Superior temporal gyrus (tissue), 1 donor: ENCODE measurements around the gene CHST8.
"Not testable (repeated sequence)": the region's sequence is repeated elsewhere in the genome, so short reads cannot be mapped to it uniquely, and the experiment has no call there.

Experiments used
- DNase-seq: peaks from one replicate; pipeline ENCODE4 v3.0.0-alpha.2; 2016; ENCODE audit errors: extremely low spot score

The CHST8 gene

DNA sequence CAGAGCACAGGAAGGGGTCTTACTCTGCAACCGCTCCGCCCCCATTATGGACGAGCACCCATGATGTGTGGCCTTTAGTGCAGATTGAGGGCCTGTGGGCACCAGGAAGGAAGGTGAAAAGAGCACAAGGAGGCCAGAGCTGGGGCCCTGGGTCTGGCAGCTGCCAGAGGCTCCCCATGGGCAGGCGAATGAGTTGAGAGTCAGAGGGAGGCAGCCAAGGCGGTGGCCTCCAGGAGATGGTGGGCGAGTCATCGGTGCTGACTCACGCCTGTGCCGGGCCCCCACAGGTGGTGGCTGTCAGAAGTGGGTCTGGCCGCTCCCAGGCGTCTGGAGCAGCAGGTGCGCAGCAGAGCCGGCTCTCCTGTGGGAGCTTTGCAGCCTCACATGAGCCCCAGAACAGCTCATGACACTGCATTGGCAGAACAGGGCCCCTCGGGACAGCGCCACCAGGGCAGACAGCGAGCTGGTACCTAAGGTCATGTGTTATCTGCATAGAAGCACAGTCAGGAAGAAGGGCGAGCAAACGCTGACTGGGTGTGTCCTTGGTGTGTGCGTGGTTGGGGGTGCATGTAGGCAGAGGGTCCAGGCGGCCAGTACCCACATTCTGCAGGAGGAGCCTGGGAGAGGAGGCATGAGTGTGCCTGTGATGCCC lies 68.8 kb downstream of the CHST8 start:
- no peak for DNase-seq

DNA sequence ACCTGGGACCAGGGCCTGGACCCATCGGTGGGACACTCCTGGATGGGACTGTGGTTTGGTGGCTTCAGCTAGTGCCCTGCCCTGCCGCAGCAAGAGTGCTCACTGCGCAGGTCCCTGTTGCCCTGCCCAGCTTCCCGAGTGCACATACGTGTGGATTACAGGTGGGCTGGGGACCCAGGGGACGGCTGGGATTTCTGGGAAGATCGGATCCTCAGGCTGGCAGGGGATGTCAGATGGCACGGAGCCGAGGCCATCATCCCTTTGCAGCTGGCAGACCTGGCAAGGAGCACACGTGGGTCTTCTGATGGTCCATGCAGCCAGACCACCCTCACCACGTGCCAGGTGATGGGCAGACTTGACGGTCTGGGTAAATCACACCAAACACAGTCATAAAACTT lies 69.3 kb downstream of the CHST8 start:
- DNase-seq = no peak

DNA sequence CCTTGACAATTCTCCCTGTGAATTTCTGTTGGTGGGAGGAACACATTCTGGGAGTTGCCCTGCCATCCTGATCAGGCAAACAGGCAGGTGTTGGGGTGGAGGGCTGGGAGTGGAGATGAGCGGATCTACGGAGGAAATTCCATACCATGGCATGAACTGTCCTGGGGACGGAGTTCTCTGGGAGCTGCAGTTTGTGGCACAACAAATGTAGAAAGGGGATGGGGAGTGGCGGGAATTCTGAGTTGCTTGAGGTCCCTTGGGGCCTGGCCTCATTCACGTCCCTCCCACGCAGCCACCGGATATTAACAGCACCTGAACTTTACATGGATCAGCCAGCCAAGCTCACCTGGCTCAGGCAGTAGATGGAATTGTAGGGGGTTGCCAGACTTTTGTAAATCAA lies 70.0 kb downstream of the CHST8 start:
- no peak for DNase-seq

DNA sequence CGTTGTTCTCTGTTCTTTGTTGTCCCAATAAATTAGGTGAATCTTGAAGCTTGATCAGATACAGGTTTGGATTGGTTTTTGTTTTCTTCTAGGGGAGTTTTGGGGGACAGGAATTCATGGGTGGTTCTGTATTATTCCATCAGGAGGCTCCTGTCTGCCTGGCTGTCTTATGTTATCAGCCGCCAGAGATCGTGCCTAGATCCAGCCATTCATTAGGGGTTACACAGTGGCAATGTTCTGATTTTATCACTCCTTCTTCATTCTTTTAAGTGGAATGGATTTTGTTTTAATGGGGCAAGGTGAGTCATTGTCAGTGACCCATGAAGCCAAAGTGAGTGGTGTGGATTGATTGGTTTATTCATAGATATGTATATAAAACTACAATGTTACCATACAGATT lies 71.9 kb downstream of the CHST8 start:
- DNase-seq = no peak

DNA sequence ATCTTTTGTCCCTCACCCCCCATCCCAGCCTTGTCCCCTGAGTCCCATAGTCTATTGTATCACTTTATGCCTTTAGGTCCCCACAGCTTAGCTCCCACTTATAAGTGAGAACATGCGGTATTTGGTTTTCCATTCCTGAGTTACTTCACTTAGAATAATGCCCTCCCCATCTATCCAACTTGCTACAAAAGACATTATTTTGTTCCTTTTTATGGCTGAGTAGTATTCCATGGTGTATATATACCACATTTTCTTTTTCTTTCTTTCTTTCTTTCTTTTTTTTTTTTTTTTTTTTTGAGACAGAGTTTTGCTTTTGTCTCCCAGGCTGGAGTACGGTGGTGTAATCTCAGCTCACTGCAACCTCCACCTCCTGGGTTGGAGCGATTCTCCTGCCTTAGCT lies 73.8 kb downstream of the CHST8 start:
- DNase-seq = not testable (repeated sequence)

DNA sequence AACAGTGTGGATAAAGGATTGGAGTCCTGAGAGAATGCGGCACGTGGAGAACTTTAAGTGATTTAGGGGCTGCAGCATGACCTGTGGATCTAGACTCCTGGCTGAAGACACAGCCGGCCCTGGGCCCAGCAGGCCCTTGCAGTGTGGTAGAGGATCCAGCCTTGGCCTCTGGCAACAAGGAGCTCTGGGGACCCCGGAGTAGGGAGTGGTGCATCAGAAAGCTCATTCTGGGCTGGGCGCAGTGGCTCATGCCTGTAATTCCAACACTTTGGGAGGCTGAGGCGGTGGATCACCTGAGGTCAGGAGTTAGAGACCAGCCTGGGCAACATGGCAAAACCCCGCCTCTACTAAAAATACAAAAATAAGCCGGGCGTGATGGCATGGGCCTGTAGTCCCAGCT lies 76.0 kb downstream of the CHST8 start:
- no peak for DNase-seq

DNA sequence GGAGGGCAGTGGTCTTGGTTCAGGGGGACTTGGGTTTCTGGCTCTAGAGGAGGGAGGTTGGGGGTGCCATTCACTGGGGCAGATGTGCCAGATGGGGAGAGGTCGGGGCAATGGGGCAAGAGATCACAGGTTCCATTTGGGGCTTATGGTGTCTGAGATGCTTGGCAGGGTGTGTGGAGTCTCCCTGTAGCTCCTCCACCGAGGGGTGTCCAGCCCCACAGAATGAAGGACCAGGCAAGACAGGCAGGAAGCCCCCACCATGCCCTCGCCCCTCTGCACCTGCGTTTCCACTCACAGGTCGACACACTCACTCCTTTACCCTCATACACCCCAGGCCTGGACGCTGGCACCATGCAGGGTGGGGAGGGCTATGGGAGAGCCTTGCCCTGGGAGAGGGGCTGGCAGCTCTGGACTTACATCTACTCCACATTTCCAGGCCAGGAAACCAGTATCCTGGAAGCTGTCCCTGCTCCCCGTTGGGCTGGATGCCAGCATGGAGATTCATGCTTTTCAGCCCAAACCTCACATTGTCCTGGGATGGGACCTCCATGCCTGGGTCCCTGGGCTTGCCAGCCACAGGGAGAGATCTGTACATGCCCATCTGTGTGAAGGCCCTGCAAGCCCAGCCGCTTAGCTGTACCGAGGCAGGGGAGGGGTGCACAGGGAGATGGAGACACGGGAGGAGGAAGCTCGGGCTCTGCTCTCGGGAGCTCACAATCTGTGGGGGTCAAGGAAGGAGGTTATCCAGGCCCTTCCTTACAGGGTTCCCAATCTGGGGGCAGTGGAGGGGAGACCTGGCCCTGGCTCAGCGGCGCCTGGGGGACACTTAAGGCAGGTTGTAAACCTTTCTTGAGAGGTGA lies 77.1 kb downstream of the CHST8 start:
- no peak for DNase-seq

DNA sequence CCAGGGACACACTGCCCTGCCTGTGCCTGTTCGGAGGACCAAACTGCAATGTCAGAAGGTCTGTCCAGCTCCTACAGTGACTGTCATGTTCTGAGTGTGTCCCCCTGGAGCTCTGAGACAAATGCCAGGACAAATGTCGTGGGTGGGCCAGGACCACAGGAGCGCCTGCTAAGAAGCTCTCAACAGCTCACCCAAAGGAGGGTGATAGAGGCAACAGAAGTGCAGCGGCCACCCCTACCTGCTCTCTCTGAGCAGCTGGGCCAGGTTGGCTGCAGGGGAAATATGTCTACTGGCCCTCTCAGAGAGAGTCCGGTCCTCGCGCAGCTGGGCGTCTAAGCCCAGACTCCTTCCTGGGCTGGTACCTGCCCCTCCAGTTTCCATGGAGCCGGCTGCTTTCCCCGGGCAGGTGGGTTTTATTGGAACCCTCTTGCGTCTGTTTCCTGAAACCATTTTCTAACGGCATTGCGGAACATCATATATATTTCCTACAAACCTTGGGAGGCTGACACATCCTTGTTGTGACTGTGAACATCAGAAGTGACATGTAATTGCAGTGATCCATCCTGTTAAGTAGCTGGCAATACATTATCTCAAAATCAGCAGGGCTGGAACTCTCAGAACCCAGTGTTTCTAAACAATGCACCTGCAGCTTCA lies 78.1 kb downstream of the CHST8 start:
- no peak for DNase-seq

DNA sequence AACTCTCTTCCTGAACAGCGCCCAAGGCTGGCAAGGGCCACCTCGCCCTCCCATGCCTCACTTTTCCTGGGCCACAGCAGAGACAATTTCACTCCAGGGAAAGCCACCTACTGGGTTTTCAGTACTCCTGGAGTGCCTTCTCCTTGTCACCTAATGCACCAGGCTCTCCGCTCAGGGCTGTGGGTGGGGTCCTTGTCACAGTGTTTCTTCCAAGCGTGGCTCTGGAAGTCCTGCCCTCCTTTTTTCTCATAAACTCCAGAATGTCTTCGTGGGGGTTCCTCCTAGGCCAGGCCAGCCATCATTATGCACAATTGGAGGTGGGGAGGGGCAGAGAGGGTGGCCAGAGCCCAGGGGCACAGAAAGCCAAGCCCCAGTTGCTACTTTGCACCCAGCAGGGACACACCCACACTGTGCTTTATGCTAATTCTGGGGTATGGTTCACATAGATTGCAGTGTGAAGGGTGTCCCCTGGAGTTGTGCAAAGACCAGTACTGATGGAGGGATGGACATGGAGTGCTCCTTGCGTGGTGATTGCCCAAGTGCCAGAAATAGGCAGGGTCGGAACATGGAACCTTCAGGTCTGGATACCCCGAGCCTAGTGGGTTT lies 78.8 kb downstream of the CHST8 start:
- no peak for DNase-seq

DNA sequence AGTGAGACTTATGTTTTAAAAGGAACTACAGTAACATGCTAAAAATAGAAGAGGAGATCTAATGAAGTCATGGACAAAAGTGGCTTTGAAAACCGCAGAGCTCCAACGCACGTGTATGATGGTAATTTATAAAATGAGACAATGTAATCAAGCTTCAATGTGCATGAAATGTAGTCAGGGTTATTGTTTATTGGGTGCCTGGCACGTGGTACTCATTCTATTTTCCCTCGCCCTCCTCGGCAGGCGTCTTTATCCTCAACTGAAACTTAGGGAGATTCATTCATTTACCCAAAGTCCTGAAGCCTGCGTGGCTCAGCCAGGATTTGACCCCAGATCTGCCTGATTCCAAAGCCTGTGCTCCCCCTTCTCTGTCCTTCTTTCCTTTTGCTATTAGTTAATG lies 79.8 kb downstream of the CHST8 start:
- DNase-seq = no peak

DNA sequence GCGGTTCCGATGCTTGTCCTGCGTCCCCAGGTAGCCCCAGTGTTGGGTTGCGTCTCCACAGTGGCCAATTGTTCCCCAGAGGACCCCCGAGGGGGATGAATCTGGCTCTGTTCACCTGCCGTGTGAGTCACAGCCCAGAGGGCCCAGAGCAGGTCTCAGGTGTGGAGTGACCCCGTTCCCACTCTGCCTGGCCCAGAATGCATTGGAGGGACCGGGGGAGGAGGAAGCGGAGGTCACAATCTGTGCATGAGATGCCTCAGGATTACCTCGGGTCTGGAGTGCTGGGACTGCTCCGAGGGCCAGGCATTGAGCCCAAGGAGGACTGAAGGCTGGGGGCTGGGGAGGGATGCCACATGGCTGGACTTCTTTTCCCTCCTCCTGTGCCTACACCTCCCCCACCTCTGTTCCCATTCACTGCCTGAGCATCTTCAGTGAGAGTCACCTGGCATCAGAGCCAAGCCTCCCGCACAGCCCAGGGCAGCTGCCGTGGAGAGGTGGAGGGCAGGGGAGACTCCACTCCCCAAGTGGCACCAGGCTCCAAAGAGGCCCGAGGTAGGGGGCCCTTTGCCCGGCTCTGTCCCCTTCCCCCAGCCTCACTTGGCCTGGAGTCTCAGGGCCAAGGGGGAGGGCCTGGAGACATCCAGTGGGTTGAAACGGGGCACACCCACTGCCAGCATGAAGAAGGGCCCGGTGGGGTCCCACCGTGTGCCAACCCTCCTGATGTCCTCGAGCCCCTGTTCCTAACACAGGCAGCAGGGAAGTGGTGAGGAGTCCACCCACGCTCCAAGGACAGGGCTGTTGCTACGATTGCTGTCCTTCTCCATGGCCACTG lies 81.1 kb downstream of the CHST8 start:
- DNase-seq = no peak

DNA sequence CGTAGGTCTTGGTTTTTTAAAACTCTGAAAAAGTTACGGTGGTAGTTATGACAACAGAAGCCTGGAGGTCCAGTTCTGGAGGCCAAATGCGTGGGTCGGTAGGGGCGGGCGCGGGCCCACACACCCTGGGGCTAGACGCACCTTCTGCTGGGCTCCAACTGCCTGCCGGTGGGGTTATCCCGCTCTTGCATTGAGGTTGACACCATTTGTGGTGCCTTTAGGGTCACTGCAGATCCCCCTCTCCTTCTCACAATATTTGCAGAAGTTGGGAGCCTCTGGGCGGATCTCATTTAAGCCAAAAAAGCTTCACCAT lies 81.6 kb downstream of the CHST8 start:
- no peak for DNase-seq

DNA sequence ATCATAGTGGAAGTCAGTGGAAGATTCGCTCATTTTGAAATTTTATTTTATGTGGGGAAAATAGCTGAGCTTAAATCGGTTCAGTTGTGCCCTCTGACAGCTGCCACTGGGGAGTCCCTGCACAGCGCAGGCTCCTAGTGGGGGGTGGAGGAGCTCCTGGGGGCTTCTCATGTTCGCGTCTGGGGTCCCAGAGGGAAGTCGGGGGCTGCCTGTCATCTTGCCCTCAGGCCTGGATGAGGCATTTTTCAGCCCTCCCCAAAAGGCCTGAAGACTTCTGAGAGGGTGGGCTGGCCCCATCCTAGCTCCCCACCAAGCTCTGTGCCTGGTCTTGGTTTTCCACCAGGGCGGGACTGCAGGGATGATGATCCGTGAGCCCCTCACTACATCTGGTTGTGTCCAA lies 82.1 kb downstream of the CHST8 start:
- no peak for DNase-seq

DNA sequence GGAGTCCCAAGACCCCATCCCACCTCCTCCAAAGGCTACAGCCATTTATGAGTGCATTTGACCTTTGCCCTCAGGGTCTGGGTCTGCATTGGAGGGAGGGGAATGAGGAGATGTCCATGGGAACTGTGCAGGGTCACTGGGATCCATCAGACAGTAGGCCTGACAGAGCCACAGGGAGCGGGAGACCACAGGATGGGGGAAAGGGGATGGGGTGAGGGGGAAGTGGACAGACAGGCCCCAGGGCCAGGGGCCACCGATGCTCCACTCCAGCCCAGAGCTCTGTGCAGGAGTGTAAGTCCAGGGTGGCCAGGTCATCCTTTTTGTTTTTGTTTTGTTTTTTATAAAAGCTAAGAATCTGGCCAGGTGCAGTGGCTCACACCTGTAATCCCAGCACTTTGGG lies 82.5 kb downstream of the CHST8 start:
- DNase-seq = no peak

DNA sequence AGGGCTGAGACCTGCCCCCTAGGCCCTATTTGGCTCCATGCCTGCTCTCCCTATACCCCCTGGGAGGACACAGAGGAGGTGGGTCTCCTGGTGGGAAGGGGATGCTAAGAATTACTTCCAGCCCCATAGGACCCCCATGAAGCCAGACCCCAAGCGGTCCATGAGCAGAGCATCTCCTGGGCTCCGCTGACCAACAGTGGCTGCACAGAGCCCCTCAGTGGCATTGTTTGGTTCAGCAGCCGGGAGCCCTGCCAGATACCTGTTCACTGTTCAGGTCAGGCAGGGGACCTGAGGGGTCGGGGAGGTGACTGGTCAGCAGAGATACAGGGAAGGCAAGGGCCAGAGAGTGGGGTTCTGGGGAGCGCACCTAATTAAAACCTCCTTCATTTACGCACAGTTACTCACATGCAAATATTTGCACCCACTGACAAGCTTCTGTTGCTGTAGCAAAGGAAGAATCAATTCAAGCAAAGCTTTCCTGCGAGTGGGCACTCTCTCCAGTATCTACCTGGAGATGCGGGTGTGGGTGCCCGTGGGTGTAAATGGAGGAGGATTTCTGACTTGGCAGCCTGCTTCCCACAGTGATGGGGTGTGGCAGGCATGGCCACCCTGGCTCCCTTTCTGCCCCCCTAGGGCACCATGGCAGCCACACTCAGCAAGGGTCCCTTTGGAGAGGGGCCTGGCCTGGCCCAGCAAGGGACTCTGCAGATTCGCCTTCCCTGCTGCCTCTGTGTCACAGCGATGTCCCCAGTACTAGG lies 83.5 kb downstream of the CHST8 start:
- DNase-seq = no peak

DNA sequence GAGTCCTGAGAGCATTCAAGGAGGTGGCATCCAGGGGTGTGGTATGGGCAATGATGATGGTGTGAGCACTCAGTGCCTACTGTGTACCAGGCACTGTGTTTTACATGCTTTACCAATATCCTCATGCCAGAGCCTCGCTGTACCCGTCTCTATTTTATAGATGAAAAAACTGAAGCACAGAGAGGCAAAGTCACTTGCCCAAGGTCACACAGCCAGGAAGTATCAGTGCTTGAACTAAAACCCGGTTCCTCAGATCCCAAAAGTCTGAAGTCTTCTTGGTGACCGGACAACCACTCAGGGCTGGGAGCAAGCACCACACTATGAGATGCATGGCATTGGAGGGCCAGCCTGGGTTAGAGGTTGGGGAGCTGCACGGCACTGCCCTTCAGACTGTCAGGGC lies 84.1 kb downstream of the CHST8 start:
- no peak for DNase-seq

DNA sequence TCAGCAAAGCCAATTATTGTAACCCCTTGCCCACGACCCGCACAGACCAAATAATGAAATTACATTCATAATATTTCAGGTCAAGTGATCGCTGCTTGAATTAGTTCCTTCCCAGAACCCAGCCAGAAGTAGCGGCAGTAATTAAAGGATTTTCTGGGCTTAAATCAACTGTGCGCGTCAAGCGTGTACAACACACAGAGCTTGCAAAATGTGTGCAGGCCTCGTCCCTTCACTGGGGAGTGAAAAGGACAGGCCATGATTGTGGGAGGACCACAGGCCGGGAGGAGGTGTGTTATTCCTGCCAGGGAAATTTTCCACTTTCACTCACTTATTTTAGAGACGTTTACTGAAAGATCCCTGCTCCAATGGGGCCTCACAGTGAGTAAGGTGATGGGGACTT lies 84.9 kb downstream of the CHST8 start:
- DNase-seq = no peak

DNA sequence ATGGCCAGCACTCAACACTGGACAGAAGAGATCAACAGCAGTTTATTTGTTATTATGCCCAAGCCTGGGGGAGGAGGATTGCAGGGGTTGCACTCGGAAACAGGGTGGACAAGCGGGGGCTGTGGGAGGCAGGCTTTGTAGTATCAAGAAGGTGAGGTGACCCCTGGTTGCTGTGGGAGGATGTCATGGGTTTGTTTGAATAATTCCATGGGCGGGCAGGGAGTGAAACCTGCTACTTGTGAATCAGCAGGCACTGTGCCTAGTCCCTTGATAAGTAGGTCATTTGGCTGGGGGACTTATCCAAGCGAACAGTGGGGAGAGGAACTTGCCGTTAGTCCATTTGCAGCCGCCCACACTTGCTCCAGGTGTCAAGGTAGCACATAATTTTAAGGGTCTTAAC lies 90.5 kb downstream of the CHST8 start:
- DNase-seq = no peak

DNA sequence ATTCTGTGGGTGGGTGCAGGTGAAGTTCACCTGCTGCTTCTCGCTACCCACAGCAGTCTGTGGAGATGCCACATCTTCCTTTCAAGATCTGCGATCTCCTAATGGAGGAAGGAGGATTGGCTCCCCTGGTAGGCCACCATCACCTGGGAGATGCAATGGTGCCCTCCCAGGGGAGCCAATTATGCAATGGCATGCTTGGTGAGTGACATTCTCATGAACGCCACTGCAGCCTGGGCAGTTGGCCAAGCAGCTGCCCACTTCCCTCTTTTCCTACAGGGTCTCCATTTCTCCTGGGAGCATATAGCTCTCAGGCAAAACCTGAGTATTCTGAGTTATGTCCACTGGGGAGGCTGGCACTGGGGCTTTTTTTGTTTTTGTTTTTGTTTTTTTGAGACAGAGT lies 91.4 kb downstream of the CHST8 start:
- no peak for DNase-seq

DNA sequence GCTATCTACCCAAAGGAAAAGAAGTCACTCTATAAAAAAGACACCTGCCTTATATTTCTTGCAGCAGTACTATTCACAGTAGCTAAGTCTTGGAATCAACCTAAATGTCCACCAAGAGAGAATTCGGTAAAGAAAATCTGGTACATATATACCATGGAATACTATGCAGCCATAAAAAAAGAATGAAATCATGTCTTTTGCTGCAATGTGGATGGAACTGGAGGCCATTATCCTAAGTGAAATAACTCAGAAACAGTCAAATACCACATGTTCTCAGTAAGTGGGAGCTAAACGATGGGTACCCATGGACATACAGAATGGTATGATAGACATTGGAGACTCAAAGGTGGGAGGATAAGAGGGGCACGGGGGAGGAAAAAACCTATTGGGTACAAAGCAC lies 92.4 kb downstream of the CHST8 start:
- no peak for DNase-seq

DNA sequence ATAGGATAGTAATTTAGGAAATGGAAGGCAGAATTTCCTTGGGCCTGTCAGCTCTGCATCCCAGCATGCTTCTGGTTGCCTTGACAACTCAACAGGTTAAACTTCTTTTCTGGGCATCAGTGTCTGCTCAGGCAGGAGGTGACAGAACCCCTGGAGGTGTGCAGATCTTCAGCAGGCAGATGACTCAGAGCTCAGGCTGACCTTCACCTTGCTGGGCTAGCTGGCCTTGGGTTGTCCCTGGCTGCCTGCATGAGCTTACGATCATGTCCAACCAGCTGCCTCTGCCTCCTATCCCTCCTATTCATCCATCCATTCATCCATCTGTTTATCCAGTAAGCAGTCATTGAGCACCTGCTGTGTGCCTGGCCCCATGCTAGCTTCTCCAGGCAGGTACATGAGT lies 93.7 kb downstream of the CHST8 start:
- no peak for DNase-seq
